NCI-H1436 treated with DMSO at 0.1 percent for 48 hours (cell line): ENCODE results near the gene HS6ST2.

ENCODE experiments used
- DNase-seq: peaks from one replicate; lab custom pipeline; 2025; lab: John Stamatoyannopoulos, UW

The HS6ST2 gene

DNA sequence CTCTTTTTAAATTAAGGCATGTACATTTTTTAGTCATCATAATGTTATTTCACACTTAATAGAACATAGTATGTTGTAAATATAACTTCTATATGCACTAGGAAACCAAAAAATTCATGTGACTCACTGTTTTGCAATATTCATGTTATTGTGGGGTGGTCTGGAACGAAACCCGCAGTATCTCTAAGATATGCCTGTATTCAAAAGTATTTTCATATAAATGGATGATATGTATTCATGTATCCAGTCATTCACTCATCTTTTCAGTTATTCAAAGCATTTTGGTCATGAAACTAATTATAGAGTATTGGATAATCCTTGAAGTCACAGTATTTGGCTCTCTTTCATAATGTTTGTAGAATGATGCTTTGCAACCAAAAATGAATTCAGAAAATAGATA, 168.1 kb downstream of the HS6ST2 start:
- DNase-seq: no peak

GRCh38 chrX:132786217-132786616, 172.2 kb downstream of the HS6ST2 start:
- DNase-seq: no peak

- no peak for DNase-seq
Measured at GRCh38 chrX:132778917-132779316, 179.5 kb downstream of the HS6ST2 start.

- no peak for DNase-seq
Measured at GRCh38 chrX:132776486-132777210, 181.8 kb downstream of the HS6ST2 start.

- DNase-seq: no peak
Measured at GRCh38 chrX:132775263-132775823, 183.1 kb downstream of the HS6ST2 start.

DNA sequence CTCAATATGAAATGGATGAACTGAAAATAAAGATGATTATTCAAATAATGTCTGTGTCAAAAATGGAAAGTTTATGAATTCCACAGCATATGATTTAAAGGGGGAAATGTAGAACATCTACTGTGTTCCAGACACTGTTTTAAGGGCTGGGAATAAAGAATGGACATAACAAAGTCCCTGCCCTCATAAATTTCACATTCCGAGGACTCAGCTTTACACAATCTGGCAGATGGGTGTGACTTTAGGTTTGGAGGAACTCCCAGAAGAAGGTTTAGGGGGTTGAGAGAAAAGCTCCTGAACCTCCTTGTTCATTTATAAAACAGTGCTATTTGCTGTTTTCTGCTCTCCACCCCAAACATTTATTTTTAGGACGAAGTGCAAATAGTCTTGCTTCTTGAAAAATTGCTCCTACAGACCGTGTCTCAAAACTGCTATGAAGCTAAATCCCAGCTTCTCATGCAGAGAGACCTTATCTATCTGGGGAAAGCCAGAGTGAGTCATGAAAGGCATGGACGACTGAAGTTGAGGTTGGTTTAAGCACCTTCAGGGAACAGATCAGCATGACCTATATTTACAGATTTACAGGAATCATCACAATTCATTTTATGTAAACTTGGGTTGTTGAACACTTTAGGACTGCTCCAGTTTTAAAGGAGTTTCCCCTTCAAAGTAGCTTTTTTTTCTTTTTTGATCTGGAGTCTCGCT, 184.3 kb downstream of the HS6ST2 start:
- DNase-seq: no peak

DNA sequence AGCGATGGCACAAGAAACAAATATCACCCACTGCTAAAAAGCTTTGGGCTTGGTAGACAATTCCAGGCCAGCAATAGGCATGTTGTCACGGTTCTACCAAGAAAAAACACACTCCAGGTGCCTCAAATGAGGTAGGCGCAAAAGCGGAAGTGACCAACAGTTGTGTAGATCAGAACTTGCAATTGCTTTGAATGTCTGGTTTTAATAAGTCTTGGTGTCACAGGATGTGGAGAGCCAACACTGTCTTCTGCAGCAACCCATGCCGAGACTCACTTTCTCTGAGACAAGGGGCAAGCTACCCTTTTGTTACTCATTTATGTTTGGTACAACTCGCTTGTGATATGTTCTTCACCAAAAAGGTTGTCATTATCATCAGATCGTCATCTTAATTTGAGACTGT, 188.8 kb downstream of the HS6ST2 start:
- DNase-seq: no peak

GRCh38 chrX:132766452-132766851, 192.0 kb downstream of the HS6ST2 start:
- DNase-seq: no peak

DNA sequence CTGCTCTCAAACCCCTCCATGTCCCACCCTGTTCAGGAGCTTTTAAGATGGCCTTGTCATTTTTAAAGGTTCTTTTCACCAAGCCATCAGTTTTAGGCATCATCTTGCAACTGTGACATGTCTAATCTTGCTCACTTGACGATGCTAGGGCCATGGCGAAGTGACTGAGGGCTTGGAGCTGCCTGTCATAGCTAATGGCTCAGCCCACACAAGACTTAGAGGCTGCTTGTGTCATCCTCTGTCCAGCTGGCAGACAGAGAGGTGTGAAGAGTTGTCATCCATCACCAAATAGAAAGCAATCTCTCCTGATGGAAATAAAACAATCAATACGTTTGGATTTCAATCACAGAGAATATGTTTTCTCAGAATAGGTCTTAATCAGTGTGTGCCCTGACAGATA, 194.9 kb downstream of the HS6ST2 start:
- DNase-seq: no peak

DNA sequence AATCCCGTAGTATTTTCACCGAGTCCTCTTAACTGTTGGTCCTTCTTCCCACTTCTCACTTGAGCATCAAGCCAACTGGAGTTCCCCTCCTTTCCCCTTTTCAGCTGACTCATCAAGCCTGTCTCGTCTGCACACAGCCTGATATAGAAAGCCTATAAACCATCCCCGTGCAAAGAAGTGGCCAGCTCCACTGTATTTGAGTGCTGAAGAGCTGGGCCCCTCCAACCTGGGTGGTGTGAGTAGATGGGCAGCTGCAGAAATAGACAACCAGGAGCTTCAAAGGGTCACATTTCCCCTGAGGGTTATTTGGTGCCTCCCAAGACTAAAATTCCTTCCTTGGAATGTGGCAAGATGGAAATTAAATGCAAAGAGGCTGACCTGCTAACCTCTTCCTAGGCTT, 199.7 kb downstream of the HS6ST2 start:
- DNase-seq: no peak

GRCh38 chrX:132757066-132757623, 201.3 kb downstream of the HS6ST2 start:
- no peak for DNase-seq

- no peak for DNase-seq
Measured at GRCh38 chrX:132756439-132756838, 202.0 kb downstream of the HS6ST2 start.

DNA sequence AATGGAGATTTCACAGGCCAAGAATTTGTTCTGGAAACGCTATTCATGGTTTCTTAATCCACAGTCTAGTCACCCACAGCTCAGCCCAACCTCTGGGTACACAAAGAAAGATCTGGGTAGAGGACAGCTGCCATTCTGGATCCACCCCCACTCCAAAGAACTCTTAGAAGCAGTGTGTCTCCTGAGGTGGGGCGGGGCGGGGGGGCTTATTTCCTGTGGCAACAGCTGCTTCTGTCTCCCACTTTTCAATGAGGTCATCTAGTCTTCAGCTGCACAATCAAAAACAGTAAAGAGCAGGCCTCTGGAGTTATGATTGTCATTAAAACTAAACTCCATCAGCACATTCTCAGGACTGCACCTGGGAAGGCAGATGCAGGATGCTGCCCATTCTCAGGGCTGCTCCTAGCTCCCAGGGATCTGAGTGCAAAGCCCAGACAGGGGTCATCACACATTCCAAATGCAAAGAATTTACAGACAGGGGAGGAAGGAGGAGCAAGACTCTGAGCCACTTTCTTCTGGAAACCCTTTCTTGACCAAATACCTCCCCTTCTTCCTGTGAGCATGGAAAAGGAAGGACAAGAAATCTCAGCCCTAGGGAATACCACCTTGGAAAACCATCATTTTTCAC, 207.3 kb downstream of the HS6ST2 start:
- DNase-seq: no peak

DNA sequence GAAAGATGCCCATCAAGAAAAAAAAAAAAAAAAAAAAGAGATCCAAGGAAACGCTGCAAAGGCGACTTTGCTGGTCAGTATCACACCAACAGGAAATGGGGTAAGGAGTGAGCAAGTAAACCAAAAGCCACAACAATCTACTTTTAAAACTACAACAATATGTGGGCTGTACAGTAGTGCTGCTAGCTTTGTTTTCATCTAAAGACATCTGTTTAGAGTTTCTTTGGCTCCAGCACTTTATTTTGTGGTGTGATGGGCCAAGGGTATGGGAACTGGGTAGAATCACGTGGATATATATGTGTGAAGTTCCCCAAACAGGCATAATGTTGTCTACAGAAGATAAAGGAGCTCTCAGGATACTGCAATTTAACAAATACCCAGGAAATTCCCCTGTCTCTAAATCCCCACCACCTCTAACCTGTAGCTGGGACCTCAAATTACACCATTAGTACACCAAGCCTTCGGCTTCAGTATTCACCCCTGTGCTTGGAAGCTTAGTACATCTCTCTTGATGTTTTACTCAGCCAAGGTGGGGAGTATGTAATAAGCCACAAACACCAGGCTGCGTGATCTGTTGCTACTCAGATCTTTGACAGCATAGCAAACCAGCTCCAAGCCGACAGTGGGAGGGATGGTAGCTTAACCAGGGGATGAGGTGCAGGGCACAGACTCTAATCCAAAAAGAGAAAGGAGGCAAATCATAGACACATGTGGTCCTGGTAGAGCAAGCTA, 207.9 kb downstream of the HS6ST2 start:
- no peak for DNase-seq

DNA sequence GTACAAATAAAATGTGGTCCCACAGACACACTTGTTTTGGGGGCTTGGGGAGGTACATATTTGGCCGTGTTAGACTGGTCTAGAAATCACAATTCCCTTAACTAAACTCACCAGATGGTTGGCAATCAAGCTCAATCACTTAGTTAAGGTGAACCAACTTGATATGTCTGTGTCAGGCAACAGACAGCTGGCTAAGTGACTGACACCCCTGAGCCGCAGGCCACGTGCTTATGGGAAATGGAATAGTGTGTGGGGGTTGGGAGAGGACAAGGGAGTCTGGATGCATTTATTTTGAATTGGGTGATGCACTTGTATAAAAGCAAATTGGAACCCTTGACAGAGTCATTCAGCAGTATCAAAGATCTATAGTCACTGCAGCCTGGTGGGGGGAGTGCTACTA, 209.0 kb downstream of the HS6ST2 start:
- DNase-seq: no peak

DNA sequence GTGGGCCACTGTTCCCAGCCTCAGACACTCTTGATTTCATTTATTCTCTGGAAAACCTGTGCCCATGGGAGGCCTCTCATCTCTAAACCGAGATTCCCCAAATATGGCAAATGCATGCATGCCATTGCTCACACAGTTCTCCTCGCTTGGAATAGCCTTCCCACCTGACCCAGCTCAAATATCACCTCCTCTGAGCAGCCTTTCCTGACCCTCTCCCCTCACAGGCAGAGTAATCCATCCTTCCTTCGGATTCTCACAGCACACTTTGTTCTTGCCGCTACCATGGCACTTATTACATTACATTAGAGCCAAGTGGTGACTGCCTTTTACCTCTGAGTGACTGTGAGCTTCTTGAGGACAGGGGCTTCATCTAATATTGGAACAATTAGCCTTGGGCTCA, 209.5 kb downstream of the HS6ST2 start:
- no peak for DNase-seq

GRCh38 chrX:132748268-132748667, 210.2 kb downstream of the HS6ST2 start:
- DNase-seq: no peak

DNA sequence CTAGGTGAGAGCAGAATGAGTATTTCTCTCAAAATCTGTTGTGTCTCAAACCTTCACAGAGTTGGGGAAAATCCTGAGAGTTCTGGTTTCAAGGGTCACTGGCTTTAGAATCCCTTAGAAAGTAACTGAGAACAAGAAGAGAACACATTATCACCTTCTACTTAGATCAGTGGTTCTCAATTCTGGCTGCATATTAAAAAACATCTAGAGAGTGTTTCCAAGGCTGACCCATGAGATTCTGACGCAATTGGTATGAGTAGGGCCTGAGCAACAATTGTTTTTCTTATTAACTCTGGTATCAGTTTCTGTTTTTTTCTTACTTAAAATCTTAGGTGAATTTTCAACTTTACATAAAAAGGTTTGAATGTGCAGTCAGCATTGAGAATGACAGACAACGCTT, 212.8 kb downstream of the HS6ST2 start:
- DNase-seq: no peak

GRCh38 chrX:132744470-132744869, 214.0 kb downstream of the HS6ST2 start:
- no peak for DNase-seq

- no peak for DNase-seq
Measured at GRCh38 chrX:132743086-132743485, 215.3 kb downstream of the HS6ST2 start.

- DNase-seq: no peak
Measured at GRCh38 chrX:132742246-132742645, 216.2 kb downstream of the HS6ST2 start.

- no peak for DNase-seq
Measured at GRCh38 chrX:132741689-132742088, 216.7 kb downstream of the HS6ST2 start.
